Panc1 (cell line): ENCODE data around the gene CNTF. TPM values are rescaled to one million over a fixed set of nuclear protein-coding genes. Genes with fewer than 3 reads are reported as not detected.

Experiments
- ATAC-seq: fragments of 200-7000 bp; cut with Tn5 transposase; 2 replicates; pipeline ENCODE4 v1.9.1; 2020; ENCODE audit warnings: mild to moderate bottlenecking, moderate library complexity
- BruUV-seq: library from RNA; stranded (reverse); fragments of 400-500 nt; replicated peaks from 2 replicates; lab custom pipeline; 2021; lab: Mats Ljungman, UMichigan
- CTCF ChIA-PET: fragments of 300-600 bp; sonication (Branson Sonifier 250); formaldehyde crosslinking; loops from one replicate; lab custom pipeline; 2022; ENCODE audit warnings: antibody characterized with exemption; lab: Charles Lee
- POLR2A ChIA-PET: fragments of 300-600 bp; sonication (Branson Sonifier 250); formaldehyde crosslinking; loops from one replicate; lab custom pipeline; 2022; ENCODE audit warnings: antibody characterized with exemption; lab: Charles Lee
- DNase-seq: peaks from one replicate; pipeline ENCODE4 v3.0.0-alpha.2; 2010; ENCODE audit warnings: low read depth, low spot score
- H3K27ac ChIP-seq: 2 replicates; pipeline ENCODE4 v1.5.1; 2011; ENCODE audit warnings: mild to moderate bottlenecking, low read length, inconsistent platforms
- H3K27me3 ChIP-seq: fragments of 200-500 bp; sonication (Bioruptor generic); 2 replicates; pipeline ENCODE4 v1.6.0; 2014; ENCODE audit warnings: low read length, inconsistent platforms; ENCODE audit not compliant: control insufficient read depth, insufficient read depth
- H3K36me3 ChIP-seq: fragments of 200-500 bp; sonication (Bioruptor generic); 2 replicates; pipeline ENCODE4 v1.5.1; 2014; ENCODE audit warnings: inconsistent platforms, mild to moderate bottlenecking, low read length, moderate library complexity; ENCODE audit not compliant: control insufficient read depth, insufficient read depth
- H3K4me1 ChIP-seq: 2 replicates; pipeline ENCODE4 v1.5.1; 2011; ENCODE audit warnings: inconsistent platforms, mild to moderate bottlenecking, low read length, moderate library complexity; ENCODE audit not compliant: control insufficient read depth, insufficient read depth
- H3K4me3 ChIP-seq, 2 experiments: 2 replicates each; pipeline ENCODE4 v1.5.1; 2011 to 2012; ENCODE audit warnings: low read depth in 2 of 2, low read length in 2 of 2, mild to moderate bottlenecking in 2 of 2, inconsistent platforms in 1 of 2, moderate library complexity in 1 of 2
- H3K9me3 ChIP-seq: fragments of 200-500 bp; sonication (Bioruptor generic); 2 replicates; pipeline ENCODE4 v1.5.1; 2014; ENCODE audit warnings: low read depth, mild to moderate bottlenecking, inconsistent platforms, low read length, moderate library complexity; ENCODE audit not compliant: control insufficient read depth, insufficient read depth
- POLR2AphosphoS5 ChIP-seq: IDR thresholded peaks from 2 replicates; pipeline ENCODE4 v1.6.1; 2012; ENCODE audit warnings: mild to moderate bottlenecking, low read depth, low read length, moderate library complexity
- SIN3A ChIP-seq: IDR thresholded peaks from 2 replicates; pipeline ENCODE4 v1.6.1; 2012; ENCODE audit warnings: low read depth, mild to moderate bottlenecking, low read length, moderate library complexity, borderline replicate concordance; ENCODE audit not compliant: insufficient read depth
- TCF7L2 ChIP-seq: IDR thresholded peaks from 2 replicates; pipeline ENCODE4 v1.6.1; 2011; ENCODE audit warnings: mild to moderate bottlenecking, low read depth, low read length, inconsistent platforms
- in situ Hi-C: cut with HindIII; loops from 2 replicates; pipeline ENCODE4 v1.10.0; 2016; ENCODE audit warnings: low sequenced_read_pairs, low pct_unique_long_range_greater_than_20kb
- intact Hi-C: fragments of 100-400 bp; cut with micrococcal nuclease; formaldehyde crosslinking; loops from one replicate; pipeline ENCODE4 v1.10.0; 2022; ENCODE audit not compliant: unreplicated experiment
- total RNA-seq: library from RNA; stranded (reverse); gene quantifications from one replicate; pipeline ENCODE4 v1.2.1, GENCODE V29; 2021; ENCODE audit not compliant: unreplicated experiment
- TF ChIP-seq, protein P1 (sequence below): fragments of 450-650 bp; IDR thresholded peaks from 2 replicates; pipeline ENCODE4 v1.5.1; 2017; ENCODE audit warnings: mild to moderate bottlenecking
- TF ChIP-seq, protein P2 (sequence below), 2 experiments: IDR thresholded peaks; 2 replicates each; pipeline ENCODE4 v1.6.1; 2011 to 2012; ENCODE audit warnings: low read depth in 2 of 2, control low read depth in 1 of 2, low read length in 1 of 2, mild to moderate bottlenecking in 1 of 2, moderate library complexity in 1 of 2; ENCODE audit not compliant: insufficient read depth in 1 of 2

CNTF gene
- total RNA-seq, 1 experiment from 2014 or later, result 3.0 TPM

DNA sequence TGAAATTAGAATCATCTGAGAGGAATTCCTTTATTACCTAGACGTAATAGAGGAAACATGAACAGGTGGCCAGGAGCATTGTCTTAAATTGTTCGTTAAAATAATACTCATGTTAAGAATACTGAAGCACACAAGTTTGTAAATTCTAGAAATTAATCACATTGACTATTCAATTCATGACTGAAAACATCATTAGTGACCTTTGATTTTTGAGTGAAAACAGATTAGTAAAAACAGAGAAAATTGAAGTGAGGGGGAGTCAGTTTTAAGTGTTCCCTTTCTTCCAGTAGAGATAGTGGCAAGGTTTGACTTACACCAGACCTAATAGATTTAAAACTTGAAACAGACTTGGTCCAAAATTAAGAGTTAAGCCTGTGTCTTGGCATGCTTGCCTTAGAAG is 42.2 kb upstream of the CNTF start:
- TF ChIP-seq SIN3A (no peak), POLR2AphosphoS5 (no peak), TCF7L2 (no peak)
- TF ChIP-seq, protein P1, sequence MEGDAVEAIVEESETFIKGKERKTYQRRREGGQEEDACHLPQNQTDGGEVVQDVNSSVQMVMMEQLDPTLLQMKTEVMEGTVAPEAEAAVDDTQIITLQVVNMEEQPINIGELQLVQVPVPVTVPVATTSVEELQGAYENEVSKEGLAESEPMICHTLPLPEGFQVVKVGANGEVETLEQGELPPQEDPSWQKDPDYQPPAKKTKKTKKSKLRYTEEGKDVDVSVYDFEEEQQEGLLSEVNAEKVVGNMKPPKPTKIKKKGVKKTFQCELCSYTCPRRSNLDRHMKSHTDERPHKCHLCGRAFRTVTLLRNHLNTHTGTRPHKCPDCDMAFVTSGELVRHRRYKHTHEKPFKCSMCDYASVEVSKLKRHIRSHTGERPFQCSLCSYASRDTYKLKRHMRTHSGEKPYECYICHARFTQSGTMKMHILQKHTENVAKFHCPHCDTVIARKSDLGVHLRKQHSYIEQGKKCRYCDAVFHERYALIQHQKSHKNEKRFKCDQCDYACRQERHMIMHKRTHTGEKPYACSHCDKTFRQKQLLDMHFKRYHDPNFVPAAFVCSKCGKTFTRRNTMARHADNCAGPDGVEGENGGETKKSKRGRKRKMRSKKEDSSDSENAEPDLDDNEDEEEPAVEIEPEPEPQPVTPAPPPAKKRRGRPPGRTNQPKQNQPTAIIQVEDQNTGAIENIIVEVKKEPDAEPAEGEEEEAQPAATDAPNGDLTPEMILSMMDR, result no peak
- TF ChIP-seq, protein P2, sequence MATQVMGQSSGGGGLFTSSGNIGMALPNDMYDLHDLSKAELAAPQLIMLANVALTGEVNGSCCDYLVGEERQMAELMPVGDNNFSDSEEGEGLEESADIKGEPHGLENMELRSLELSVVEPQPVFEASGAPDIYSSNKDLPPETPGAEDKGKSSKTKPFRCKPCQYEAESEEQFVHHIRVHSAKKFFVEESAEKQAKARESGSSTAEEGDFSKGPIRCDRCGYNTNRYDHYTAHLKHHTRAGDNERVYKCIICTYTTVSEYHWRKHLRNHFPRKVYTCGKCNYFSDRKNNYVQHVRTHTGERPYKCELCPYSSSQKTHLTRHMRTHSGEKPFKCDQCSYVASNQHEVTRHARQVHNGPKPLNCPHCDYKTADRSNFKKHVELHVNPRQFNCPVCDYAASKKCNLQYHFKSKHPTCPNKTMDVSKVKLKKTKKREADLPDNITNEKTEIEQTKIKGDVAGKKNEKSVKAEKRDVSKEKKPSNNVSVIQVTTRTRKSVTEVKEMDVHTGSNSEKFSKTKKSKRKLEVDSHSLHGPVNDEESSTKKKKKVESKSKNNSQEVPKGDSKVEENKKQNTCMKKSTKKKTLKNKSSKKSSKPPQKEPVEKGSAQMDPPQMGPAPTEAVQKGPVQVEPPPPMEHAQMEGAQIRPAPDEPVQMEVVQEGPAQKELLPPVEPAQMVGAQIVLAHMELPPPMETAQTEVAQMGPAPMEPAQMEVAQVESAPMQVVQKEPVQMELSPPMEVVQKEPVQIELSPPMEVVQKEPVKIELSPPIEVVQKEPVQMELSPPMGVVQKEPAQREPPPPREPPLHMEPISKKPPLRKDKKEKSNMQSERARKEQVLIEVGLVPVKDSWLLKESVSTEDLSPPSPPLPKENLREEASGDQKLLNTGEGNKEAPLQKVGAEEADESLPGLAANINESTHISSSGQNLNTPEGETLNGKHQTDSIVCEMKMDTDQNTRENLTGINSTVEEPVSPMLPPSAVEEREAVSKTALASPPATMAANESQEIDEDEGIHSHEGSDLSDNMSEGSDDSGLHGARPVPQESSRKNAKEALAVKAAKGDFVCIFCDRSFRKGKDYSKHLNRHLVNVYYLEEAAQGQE (IDR thresholded peaks at IDR 0.05; ENCODE audit: insufficient read depth in 1 of 2, low read depth in 2 of 2, low read length in 1 of 2), result no peak
- CTCF ChIA-PET, result no interaction called here
- in situ Hi-C loops, result no loop called here
- ATAC-seq, result no peak
- intact Hi-C loops, result no loop called here
- DNase-seq, result no peak
- Histone ChIP-seq H3K9me3 (no peaks in the 10 kb centered on the region), H3K27me3 (no peaks in the 10 kb centered on the region), H3K36me3 (peaks cover 15% of the 10 kb centered on the region), H3K27ac (peak overlapping the region; percentile 95), H3K4me1 (peaks cover 44% of the 10 kb centered on the region), H3K4me3 (peak overlapping the region; percentile 92 to 94)
- POLR2A ChIA-PET, result no interaction called here
- TSS peak; percentile 63 for BruUV-seq

DNA sequence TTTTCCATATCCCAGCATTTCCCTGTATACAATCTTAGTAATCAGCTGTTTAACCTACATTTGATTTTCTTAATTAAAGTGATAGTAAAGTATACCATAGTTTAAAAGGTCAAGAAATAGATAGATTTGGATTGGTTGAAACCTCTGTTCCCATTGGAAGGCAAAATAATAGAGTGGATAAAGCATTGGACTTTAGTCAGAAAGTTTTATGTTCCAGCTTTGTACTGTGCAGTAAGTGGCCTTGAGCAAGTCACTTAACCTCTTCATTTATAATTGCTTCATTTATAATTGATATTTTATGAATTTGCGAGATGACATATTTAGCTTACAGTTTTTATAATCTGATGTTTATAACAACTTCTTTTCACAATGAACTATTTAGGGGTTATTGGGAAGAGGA is 40.0 kb upstream of the CNTF start:
- Histone ChIP-seq H3K9me3 (no peaks in the 10 kb centered on the region), H3K4me3 (no peak overlapping the region), H3K4me1 (peaks cover 33% of the 10 kb centered on the region), H3K27ac (no peak overlapping the region), H3K36me3 (peaks cover 28% of the 10 kb centered on the region), H3K27me3 (no peaks in the 10 kb centered on the region)
- TF ChIP-seq SIN3A (no peak), POLR2AphosphoS5 (no peak), TCF7L2 (no peak)
- TF ChIP-seq, protein P2 (IDR thresholded peaks at IDR 0.05; ENCODE audit: insufficient read depth in 1 of 2, low read depth in 2 of 2, low read length in 1 of 2), result no peak
- TF ChIP-seq, protein P1, result no peak
- no peak for ATAC-seq
- in situ Hi-C loops (no loop called here), intact Hi-C loops (no loop called here)
- ChIA-PET CTCF (no interaction called here), POLR2A (no interaction called here)
- no peak for DNase-seq
- no TSS peak for BruUV-seq
